HG03139 (cell line): ENCODE results near the gene VSIG4.

Source experiments
- ATAC-seq: cut with Tn5 transposase; IDR thresholded peaks from one replicate; pipeline ENCODE4 v1.9.1; 2021; ENCODE audit not compliant: unreplicated experiment

VSIG4 gene

DNA sequence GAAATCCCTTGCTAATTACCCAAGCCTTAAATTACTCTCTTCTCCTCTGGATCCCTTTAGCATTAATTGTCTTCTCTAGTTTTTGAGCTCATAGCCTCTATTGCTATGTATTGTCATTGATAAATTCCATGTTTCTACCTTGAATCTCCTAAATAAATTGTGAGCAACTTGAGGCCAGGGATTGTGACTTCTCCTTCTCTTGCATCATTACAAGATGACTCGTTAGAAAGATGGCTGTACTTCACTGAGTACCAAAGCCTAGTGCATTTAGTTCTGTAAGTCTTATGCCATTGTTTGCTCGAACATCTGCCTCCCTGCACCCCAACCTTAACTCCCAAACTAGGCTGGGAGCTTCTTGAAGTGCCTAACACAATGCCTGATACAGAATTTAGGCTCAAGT lies 15.3 kb downstream of the VSIG4 start:
- no peak for ATAC-seq

DNA sequence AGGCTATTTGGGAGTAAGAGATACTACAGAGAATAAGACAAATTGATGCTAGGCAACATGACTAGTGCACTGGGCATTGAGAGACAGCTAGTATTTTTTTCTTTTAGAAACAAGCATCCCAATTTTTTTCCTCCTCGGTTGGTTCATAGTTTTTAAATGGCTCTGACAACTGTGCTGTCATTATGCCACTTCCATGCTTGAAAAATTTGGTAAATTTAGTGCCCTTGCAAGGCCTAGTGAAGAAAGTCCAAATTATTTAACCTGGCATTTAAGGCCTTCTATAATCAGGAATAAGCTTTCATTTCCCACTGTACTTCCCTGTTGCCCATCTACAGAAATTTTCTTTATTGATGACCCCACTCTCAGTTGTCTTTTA lies 15.8 kb downstream of the VSIG4 start:
- ATAC-seq = no peak

DNA sequence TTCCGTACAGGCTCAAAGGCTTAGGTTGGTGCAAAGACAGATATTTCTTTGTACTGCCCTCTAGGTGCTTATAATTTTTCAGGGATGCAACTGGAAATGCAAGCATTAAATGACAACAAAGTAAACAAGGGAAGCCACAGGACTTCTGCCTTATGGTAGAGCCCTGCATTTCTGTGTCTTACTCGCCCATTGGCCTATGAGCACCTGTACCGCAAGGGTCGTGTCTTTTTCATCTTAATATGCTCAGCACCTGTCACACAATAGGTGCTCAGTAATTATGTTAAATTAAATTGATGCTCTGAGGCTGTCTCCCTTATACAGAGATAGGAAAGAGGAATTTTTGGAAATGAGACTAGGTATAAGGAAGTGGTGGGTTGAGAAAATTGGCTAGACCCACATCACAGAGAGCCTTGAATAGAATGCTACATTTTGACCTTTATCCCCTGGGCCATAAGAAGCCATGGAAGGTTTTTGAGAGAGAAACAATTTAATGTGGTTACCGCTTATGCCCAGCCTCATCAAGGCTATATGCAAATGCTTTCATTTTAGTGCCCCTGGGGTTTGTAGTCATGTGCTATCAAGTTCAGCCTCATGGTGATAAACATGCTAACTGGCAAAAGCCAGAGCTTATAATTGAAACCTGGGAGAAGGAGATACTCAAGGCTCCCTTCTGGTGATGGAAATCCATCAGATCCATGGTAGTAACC lies 16.3 kb downstream of the VSIG4 start:
- no peak for ATAC-seq

DNA sequence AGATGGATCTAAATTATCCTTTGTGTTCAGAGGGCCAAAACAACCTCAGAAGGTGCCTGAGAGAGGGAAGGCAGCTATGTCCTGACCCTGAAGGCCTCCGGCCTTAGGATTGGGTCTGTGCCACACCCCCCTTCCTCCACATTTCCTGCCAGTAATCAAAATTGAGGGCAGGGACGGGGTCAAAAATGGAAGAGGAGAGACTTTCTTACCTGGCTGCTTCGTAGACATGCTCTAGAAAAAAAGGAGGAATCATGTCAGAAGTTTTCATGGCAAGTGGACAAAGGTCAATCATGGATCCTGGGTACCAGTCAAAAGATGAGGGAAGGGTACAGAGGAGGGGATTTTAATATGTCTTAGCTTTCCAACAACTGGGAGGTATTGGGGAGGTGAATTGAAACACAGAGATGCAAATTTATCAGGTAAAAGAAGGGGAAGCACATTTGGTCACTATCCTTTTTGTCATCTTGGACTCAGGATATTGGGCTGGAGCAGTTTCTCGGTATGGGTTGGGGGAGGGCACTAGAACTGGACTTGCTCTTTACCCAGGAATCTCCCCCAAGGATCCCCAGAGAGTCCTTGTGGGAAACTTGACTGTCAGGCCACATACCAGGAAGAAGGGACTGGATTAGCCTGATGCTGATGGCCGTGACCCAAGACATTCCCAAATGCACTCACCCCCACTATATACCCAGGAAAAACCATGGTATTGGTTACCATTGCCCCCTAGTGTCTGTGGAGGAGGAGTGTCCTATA lies 17.1 kb downstream of the VSIG4 start:
- no peak for ATAC-seq

DNA sequence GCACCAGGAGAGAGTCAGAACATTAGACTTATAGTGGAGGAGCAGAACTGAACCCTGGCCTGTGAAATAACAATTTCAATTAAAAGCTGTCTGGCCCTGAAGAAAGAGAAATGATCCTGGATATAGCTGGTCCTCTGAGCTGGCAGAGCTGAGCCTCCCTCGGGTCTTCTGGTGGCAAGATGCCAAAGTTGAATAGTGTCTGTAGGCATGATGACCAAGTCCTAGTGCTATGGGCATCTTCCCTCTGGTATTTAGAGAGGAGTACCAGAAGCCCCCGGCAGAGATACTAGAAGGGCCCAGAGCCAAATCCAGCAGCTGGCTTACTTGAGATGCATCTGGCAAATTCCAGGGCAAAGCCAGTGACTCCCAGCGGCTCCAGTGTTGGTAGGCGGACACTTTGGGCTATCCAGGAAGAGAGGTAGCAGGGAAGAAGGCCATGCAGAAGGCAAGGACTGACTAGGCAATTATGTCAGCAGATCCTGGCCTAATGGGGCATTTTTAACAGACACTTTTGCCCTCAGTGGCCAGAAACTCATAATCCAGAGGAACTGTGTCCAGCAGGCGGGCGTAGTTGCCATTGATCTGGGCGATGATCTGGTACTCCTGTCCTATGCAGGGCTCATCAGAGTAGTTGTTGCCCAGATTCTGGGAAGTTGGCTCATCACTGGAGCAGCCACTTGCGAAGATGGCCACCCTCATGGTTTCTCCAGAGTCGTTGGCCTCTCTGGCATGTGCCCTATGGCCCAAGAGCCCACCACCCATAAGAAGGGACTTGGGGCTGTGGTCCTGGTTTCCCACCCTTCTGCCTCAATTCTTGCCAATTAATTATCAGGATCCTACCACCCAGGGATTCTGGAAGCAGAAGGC lies 17.9 kb downstream of the VSIG4 start:
- no peak for ATAC-seq

DNA sequence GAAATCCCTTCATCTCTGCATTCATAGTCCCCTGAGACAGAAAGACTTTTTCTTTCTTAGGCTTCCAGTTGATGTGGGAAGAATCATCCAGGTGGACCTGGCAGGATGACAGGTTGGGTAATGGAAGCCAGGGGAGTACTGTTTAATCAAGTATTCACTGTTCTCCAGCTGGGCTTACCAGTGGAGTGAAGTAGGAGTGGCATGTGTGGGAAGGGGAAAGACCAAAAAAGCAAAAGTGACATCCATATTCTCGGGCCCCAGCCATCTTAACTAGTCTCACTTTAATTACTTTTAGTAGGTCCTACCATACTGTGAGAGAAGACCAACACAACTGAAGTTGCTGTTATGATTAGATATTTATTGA lies 18.5 kb downstream of the VSIG4 start:
- no peak for ATAC-seq

DNA sequence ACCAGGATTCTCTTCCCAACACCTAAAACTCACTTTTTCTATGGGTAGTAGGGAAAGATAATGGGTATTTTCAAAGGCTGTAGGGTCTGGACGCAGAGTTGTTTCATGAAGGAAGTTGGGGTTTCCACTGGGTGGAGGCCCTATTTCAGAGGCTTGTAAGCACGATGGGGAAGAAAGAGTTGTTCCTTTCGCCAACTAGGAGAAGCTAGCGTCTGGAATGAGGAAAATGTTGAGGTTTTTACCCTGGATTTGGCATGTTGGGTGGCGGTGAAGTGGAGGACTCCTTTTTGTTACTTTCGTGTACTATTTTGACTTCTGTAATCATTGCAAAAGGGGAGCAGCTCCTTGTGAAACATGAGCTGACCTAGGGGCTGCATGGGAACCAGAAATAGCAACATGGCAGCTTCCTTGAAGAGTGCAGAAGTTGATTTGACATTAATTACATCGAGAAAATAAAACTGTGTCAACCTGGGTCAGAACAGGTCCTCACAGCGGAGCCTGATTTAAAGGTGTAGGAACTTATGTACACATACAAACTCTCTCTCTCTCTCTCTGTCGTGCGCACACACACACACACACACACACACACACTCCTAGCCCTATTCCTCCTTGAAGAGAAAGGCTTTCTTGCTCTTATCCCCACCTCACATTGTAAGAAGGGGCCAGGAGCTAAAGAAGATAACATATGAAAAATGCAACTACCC lies 19.1 kb downstream of the VSIG4 start:
- no peak for ATAC-seq

DNA sequence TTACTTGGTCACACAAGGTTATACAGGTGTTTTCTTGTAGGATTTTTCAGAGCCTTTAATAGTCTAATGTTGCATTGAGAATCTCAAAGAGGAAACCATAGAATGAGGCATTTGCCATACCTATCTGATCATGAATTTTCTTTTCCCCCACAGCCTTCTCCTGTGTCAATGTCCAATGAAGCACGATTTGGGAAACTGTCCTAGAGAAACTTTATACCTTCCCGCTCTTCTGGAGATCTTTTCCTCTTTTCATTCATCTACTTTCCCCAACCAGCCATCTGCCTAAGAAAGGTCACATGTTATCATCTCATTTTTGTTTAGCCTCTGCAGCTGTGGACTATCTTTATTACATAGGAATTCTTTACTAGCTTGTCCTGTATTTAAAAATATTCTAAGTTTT lies 19.9 kb downstream of the VSIG4 start:
- no peak for ATAC-seq

DNA sequence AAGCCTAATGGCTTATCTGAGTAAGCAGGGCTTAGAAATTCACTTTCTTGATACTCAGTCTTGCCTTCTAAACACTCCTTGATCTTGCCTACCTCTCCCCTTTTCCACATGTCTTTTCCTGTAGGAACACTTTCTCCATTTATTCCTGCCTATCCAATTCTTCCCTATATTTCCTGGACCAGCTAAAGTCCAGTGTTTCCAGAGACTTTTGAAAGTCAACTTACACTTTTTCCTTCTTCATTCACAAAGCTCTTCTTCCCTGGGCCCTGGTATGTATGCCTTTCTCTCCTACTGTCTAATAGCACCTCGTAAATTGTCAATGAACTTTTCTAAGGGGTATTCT lies 20.6 kb downstream of the VSIG4 start:
- no peak for ATAC-seq

DNA sequence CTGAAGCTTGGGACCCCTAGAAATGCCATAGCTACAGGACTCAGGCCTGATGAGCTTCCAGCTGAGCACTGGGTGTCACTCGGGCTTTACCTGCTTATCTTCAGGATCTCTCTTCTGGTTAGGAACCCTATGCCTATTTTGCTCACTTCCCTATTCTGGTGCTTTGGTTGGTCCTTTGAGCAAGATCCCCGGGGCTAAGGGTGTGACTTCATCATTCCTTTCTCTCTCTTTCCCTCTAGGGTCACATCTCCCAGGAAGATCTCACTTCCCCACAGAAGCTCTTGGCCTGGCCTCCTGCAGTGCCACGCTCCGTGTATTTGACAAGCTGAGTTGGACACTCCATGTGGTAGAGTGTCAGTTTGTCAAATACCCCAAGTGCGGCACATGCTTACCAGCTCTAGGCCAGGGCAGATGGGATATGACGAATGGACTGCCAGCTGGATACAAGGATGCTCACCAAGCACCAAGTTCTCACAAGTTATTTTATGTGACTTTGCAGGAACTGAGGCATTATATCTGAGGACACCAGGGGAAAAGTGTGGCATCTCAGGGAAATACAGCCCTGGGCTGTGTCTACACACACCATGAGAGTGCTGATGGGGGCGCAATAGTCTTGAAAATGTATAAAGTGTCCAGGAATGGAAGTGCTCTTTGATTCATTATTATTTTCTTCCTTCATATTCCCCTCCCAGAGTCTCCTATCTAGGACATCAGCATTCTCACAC lies 21.1 kb downstream of the VSIG4 start:
- ATAC-seq = no peak

DNA sequence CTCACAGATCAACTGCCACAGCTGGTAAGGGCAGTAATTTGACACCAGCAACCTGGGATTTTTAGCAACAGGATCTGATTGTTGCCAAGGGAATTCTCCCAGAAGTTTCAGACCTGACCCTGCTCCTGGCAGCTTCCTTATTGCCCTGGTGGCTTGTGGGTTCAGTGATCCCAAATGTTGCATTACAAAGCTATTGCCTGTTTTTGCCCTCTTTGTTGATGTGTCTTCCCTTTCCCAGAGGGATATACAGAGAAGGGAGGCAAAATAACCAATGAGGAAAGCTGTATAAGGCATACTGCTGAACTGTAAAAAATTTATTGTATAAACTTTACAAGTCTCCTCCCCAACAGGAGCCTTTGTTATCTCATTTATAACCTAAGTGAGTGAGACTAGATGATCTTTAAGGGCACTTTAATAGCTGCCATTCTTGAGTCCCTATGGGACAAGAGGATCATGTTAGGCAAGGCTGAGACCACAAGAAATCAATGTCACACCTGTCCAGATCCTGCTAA lies 22.2 kb downstream of the VSIG4 start:
- ATAC-seq = no peak

DNA sequence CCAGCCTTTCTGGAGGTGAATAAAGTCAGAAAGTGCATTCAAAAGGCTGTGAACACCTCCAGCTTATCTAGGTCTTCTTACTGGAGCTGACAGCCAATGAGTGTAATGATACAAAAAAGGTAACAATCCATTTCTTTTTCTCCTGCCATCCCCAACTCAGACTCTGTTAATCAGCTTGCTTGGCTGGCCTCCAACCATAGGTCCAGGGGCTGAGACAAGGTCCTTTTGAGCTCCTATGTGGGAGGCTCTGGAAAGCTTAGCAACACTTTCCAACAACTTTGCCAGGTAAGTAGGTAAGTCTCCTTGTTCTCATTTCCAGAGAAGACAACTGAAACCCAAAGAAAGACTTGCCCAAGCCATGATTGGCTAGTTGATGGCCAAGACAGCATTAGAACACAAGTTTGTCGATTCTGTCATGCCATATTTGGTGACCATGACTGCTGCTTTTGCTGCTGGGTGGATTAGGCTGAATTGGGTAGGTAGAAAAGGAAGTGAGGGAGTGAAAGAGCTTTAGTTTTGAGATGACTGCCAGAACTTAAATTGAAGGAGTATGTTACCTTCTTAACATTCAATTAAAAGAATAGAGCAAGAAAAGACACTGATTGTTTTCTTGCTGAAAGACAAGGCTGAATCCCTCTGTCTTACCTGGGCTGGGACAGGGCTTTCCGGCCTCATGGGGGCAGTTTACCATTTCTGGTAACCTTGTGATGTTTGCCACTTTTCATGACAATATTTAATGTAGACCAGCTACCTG lies 22.8 kb downstream of the VSIG4 start:
- ATAC-seq = no peak

DNA sequence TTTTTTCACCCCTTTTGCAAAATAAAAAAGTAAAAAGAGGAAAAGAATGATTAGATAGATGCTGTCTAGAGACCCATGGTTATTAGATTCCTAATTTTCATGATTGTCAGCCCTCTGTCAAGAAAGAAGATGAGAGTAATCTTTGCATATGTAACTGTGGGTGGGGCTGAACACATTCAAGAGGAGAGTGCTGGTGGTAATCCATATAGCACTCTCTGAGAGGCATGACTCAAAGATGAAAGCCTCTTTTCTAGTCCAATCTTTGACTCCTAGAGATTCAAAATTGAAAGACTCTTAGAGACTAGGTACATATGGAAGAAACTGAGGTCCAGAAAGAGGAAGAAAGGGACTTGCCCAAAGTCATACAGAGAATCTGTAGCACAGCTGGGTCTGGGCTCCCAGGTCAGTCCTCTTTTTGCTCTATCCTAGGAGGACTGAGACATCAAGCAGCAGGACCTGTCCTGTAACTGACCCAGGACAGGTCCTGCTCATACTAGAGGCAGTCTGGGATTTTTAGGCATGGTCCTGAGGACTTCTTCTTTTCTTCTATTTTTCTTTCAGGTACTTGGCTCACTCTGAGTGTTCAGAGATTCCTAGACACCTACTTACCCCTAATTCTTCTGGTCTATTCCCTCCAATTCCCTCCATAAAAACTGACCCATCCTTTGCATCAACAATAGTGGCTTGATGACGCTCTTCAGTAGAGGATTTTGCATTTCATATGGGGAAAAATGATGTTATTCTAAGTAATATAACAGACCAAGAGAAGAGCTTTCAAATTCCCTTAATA lies 23.8 kb downstream of the VSIG4 start:
- no peak for ATAC-seq

DNA sequence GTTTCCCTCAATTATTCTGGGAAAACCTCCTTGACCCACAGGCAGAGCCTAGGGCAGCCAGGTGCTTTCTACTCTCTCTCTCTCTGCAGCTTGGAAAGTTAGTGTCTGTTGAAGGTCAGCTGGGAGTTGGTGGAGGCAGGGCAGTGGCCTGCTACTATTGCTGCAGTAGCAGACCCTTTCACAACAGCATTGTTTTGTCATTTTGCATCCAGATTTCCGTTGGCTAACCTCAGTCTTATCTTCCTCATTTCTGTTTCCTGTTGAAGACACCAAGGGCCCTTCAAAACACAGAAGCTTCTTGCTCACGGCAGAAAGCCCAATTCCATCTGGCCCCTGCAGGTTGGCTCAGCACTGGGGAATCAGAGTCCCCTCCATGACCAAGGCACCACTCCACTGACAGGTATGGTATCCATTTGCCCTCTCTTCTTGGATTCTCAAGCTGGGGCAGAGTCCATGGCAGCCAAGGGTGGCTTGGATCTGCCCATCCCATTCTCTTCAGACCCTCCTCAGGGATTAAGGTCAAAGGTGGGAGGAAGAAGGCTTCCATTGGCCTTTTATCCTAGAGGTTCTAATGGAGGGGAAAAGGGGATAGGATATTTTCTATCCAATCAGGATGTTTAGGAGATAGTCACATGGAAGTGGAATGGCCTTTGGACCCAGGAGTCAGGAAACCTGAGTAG lies 24.6 kb downstream of the VSIG4 start:
- peak; percentile 32 for ATAC-seq

DNA sequence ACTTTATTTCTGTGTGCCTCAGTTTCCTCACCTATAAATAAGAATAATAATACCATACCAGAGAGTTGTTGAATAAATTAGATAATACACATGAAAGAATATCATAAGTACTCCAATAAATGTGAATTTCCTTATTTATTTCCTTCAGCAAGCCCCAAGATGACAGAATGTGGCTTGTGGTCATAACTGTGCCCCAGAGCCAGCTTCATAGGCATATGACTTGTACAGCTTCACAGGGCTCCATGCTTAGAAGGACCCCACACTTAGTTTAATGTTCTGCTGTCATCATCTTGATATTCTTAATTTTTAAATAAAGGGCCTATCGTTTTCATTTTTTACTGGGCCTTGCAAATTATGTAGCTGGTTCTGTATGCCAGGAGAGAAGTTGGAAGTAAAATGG lies 25.3 kb downstream of the VSIG4 start:
- ATAC-seq = no peak

DNA sequence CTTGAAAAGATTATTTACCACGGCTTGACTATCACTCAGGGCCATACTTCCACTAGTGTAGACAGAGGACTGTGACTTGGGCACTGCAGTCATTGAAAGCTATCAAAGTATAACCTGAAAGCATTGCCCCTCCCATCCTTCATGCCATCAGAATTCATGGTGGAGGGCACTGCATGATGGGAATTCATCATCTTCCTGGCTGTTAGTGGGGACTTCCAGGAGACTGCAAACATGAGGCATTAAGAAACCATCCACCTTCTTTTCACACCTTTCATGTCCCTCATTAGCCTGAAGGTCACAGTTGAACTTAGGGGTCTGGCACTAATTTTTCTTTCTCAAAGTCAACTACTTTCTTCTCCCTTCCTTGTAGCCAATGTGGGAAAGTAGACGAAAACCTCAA lies 25.8 kb downstream of the VSIG4 start:
- ATAC-seq = no peak

DNA sequence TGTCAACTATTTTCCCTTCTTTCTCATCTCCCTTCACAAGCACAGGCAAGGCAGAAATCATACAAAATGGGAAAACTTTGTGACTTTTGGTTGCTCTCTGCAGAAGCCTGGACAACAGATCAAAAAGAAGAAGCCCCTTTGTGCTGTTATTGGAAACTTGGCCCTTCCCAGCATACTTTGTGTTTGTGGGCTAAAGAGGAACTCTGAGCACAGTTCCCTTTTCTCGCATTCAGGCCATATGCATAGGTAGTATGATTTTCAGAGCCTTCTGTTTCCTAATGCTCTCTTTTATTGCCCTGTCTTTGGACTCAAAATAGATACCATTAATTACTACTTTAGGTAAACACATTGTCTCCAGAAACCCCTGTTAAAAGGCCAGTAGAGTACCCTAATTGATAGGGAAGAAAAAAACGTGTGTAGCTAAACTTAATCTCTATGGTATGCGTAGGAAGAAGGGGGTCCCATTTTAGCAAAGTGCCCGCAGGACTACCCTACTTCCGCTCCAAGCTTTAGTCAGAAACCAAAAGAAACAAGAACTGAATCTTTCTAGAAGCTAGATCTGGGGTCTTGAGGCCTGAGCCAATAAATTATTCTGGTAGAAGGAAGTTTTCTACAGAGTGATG lies 26.6 kb downstream of the VSIG4 start:
- ATAC-seq = no peak

DNA sequence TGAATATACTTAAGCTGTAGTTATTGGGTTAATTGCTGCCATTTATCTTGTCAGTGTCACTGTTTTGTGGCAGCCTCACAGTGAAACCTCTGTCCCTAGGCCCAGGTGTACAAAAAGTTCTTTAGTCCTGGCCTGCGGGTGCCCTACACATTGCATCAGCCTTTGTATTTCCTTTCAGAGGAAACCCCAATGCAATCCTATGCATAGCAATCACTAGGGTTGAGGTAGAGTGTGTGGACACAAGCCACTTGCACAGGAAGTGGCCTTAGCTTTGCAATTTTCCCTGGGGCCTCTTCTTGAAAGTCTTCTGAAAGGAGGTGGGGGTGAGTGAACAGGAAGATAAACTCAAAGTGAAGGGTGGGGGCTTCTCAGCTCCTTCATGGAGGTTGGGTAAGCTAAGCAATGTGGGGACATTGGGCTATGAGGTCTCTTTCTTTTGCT lies 27.8 kb downstream of the VSIG4 start:
- ATAC-seq = peak; percentile 49
